ENCODE data around the gene RBMS1. TPM values are rescaled to one million over a fixed set of nuclear protein-coding genes. Genes with fewer than 3 reads are reported as not detected.
A peak's percentile ranks its signal among the peaks of the same experiment; 100 is the strongest.
"Not testable (repeated sequence)": the region's sequence is repeated elsewhere in the genome, so short reads cannot be mapped to it uniquely, and the experiment has no call there.

RBMS1 gene
- total RNA-seq, 1 donor from 2014 or later: 92.6 TPM

DNA sequence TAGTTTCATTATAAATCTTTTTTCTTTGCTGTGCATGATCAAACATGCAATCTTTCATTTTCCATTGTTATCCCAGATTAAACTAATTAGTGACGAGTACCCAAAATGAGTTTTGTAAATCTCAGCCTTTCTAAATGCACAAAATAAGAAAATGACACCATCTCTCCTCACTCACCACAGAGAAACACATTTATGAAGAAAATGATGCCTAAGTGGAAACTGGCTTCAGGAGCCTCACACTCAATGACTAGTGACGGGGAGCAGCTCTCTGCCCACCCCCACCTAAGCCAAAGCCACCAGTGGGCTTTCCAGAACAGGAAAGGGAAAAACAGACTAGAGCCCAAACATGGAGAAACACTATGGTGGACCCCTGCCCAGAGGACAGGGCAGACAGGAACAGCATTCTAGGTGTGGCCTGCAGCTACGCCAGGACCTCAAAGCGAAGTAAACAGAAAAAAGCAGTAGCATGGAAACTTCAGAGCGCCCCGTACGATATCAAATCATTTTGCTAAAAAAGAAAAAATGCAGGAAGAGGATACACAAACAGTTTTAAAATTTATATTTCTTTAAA, 113.5 kb downstream of the RBMS1 start:
- no peak for DNase-seq

DNA sequence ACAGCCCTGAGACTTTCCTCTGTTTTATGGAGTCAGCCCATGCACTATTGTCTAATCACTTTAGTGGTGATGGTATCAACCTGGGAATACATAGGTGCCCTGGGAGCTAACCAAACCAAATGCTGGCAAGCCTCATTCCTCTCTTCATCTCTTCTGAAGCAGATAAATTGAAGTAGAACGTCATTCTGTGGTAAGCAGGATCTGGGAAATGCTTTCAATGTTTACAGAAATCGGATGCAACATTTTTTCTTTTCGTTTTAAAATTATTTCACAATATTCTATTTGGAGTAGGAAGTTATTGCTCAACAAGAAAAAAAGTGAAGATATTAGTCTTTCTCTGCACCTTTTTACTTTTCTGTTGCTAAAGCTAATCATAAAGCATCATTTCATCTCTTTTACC, 114.2 kb downstream of the RBMS1 start:
- no peak for DNase-seq

DNA sequence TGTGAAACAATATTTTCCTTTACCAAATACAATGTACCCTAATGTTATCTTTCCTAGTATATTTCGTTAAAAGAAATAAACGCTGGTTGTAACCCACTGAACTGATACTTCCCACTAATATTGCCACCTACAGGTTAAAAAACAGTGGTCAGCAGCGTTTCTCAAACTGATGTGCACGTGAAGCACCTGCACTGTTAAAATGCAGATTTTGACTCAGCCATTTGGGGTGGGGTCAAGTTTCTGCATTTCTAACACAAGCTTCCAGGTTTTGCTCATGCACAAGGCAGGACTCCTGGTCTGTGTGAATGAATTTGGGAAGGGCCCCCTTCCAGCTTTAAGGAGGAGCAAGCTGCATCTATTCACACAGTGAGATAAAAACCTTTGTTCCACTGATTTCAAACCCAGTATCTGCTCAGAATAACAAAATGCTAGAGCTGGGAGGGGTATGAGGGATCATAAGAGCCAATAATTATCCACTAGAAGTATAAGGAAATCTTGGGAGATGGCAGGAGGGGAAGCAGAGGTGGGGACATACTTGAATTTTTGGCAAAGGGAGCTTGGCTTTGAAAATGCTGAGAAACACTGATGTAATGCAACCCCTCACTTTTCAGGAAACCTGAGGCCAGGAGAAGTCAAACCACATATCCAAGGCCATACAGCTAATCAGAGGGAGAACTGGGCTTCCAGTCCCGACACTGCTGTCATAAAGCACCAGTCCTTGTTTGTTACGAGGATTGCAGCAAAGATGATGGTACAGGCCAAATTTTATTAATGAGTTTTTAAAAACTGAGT, 116.2 kb downstream of the RBMS1 start:
- no peak for DNase-seq

DNA sequence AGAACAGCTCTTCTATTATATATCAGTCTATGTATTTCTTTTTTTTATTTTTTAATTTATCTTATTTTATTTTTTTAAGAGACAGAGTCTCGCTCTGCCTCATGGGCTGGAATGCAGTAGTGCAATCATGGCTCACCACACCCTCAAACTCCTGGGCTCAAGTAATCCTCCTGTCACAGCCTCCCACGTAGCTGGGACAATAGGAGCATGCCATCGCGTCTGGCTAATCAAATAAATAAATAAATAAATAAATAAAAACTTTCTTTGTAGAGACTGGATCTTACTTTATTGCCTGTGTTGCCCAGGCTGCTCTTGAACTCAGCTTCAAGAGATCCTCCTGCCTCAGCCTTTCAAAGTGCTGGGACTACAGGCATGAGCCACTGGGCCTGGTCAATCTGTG, 117.0 kb downstream of the RBMS1 start:
- DNase-seq: no peak

DNA sequence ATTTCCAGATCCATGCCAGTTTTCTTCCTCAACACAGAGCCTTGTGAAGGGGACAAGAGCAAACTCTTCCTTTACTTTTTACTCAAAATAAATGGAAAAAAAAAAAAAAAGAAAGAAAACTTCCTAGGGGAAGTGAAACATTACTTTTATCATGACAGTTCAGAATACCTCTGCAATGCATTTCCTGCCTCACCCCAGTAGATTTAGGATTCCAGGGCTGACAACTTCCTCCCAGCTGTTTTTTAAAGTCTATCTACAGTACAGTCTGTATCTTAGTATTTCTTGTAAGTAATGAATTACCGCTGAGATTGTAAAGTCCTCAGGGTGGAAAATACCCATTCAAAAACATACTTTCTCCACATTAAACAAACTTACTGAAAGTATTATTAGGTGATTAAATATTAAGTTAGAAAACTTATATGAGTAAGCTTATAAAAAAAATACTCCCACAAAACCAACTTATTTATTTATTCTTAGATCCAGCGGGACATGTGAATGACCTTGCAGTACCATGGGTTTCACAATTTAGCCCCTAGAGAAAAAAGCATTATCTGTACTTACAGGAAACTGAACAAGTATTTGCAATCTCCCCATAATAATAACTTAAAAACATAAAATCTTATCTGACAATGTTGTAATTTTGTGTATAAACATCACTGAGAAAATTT, 117.7 kb downstream of the RBMS1 start:
- DNase-seq: peak; percentile 35

DNA sequence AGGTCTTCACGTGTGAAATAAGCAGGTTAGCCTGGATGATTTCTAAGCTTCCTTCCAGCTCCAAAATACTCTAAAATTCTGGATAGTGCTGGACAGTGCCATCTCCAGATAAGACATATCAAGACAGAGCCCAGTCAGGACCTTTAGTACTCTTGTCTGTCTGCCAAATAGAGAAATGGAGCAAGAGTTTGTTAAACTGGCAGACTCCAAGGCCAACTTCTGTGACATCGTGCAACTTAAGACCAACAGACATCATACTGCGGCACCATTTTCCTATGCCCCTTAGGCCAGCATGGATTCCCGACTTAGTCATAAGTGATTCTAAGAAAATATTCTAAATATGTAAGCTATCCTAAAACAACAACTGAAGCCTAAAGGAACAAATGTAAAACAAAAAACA, 118.6 kb downstream of the RBMS1 start:
- no peak for DNase-seq

DNA sequence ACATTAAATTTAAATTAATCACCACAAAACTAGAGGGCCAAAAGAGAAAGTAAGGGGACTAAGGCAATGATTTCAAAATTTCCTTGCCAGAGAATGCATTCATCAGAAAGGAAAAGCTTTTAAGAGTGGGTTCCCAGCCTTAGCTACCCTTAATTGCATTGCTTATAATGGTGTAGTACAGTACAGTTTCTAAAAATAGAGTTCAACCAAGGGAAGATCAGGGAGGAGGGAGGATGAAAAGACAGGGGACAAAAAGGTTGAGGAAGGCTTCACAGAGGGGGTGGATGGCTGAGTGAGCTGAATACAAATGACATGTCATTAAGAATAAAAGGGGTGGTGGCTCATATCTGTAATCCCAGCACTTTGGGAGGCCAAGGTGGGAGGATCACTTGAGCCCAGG, 119.9 kb downstream of the RBMS1 start:
- no peak for DNase-seq

DNA sequence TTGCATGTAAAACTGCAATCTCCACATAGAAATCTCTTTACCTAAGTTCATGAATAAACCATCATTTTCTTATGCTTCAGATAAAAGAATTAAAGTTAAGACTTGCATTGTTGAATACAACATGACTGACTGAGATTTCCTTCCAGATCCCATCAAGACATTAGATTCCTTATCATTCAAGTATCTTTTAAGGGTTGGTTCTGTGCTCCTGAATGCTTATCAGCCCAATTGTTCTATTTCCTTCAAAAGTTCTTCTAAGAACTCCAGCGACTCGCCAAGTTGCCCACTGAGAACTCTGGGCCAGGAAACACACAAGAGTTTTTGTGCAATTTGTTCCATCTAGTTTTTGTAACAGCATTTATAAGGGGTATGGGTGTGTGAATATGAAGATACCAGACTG, 120.3 kb downstream of the RBMS1 start:
- DNase-seq: no peak

DNA sequence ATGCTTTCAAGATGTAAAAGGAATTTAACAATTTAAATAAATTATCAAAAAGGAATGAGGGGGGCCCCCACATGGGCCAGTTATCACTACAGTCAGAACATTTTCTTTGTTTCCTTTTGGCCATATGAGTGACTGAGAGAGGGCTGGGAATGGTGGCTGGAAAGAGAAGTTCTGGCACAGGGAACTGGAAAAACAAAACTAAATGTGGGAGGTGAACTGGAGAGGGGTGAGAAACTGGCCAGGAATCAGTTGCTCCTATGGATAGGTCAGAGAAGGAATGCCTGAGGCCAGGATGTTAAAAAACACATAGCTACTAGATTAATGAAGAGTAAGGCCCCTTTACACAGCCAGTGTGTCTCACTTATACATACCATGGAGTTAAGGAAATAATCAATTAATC, 121.0 kb downstream of the RBMS1 start:
- no peak for DNase-seq

DNA sequence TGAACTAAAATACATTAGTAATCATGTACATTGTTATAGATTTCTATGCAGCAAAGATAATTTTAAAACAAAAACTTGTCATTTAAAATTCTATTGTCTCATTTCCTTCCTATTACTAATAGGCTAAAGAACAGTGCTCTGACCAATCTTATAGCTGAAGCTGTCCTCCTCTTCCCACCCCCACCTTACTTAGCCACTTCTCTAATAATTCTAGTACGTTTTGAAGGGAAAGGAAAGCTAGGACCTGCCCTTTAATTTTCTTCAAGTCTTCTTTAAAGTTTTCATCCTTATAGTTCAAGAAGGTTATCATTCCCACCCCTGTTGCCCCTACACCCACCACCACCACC, 121.6 kb downstream of the RBMS1 start:
- no peak for DNase-seq

DNA sequence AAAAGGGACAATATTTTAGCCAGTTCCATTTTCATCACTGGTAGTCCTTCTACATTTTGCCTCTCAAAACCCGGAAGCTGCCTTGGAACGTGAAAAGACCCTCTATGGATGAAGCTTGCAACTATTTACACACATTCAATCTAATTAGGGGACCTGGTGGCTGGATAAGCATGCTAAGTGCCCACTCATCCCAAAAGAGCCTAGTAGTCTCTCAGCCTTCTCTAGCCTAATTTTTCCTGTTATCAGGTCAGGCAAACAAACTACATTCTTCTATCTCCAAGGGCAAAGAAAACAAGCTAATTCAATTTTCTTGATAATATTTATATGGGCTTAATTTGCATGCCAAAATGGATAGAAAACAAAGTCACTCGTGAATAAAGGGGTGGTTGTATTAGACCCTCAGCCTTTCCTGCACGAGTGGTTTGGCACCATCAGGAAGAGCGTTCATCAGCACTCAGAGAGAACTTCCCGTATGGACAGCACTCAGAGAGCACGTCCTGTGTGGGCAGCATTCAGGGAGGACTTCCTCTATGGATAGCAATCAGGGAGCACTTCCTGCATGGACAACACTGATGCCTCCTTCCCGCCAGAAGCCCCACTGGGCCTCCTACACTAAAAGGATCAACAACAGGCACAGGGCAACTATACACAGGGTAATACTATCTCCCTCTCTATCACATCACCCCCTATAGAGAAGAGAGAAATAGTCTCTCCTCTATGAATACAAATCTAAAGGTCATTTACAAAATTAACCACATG, 122.2 kb downstream of the RBMS1 start:
- no peak for DNase-seq

DNA sequence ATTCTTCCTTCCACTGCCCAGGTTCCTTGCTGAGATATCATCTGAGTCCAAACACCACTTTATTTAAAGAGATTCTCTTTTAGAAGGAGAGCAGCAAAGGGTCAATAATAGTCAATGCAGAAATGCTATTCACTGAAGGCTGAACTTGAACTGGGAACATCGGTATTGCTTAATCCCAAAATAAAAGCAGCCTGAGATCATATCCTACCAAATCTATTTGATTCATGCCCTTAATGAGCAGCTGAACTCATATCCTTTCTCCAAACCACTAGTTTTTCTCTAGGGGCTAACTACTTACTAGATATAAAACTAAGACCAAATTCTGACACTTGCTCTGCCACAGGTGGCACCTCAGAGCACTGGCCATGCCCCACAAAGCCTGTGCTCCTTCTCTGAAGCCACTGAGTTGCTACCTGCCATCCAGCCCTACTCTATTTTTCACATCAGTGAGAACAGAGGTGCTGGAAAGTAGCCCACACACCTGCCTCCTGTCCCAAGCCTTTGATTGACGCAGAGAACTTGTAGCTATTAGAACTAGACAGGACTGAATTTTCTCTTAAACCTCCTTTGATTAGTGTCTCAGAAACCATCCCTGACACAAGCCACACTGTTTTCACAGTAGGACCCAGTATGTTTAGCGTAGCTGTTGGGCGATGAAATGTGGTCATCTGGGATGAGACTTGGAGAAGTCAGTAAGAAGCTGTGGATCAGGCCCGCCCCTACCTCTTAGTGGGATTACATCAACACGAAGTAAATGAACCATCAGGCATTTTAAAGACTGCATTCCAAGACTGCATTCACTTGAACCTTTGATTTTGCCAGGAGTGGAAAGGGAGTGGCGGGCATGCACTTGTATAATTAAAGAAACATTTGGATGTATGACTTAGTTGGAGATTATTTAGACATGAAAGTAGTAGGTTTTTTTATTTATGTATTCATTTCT, 124.3 kb downstream of the RBMS1 start:
- DNase-seq: no peak

DNA sequence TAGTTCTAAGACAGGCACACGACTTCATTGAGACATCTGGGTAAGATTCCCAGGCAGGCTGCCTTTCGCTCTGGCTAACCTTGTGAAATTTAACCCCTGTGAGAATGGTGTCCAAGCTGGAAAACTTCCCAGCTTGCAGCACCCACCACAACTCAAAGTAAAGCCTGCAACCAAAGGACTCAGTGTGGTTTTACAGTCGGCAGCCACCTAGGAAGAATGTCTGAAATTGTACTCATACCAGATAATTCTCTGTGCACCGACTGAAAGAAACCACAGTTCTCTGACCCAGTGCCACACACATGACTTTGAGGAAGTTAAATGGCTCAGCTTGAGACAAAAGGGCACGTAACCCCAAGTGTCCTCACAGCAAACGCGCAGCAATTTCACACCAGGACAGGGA, 125.7 kb downstream of the RBMS1 start:
- DNase-seq: peak; percentile 59

DNA sequence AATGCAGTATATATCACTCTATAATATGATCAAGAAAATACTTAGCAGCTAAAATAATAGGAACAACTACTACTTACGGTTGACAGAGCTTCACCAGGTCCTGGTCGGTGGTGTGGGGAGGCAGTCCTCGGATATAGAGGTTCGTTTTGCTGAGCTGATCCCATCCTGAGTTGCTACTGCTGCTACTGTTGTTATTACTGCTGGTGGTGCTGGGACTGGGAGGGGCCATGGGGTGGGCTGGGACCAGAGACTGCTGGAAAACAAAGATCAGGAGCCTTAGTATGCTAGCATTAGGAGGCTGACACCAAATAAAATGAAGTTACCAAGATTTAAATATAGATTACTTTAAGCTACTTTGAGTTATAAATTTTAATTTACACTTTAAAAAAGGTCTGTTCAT, 126.5 kb downstream of the RBMS1 start:
- DNase-seq: not testable (repeated sequence)

DNA sequence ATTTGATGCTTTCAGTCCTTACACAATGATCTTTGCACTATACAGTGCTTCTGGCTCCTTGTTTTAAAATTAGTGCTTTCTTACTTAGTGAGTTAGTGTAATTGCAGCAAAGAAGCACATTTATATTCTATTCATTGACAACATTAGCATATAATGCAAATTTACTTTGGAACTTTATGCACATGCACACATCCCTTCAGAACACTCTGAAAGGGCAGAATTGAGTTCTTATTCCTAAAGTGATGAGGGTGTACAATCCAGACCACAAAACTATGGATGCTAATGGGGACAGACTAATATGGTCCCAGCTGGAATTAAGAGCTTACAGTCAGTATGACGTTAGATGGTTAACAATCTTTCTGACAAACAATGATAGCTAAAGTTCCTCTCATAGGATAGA, 127.1 kb downstream of the RBMS1 start:
- no peak for DNase-seq

DNA sequence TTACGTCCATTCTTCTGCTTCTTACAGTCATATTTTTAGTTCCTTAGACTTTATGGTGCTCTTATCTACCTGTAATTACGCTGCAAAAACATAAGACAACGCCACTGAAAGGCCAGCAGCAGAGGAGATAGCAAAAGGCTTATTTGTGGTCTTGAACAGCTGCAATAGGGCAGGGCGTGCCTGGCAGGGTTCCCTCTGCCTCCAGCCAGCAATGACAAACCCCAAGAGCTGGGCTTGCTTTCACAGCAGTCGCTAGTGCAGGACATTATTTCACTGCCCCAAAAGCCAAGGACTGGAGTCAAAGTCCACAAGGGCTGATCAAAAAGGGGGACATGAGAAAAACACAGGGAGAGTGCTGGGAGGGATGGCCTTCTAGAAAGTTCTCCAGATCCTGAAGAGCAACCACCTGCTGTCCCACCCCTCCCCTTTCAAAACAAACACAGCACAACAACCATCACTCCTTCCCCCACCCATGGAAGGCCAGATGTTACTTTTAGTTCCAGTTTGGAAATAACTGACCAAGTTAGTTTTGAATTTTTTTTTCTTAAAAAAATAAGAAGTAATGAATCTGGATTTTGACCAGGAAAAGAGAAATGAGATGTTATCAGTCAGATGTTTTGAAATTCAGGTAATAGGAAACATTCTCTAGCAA, 127.8 kb downstream of the RBMS1 start:
- peak; percentile 81 for DNase-seq

DNA sequence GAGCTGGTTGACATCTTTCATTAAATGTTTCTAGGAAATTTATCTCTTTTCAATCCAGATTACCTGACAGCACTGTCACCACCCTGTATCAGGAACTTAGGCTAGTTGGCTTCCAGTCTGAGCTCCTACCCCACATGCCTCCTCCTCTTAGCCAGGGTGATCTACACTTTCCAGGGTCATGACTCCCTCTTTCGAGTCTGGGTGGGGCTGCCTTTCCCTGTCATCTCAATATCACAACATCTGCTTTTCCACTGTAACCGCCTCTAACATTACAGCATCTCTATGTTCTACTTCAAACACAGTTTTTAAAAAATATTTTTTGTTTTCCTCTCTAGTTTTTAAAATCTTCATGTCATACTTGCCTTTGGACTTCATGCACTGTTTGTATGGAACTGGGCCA, 129.2 kb downstream of the RBMS1 start:
- DNase-seq: no peak

DNA sequence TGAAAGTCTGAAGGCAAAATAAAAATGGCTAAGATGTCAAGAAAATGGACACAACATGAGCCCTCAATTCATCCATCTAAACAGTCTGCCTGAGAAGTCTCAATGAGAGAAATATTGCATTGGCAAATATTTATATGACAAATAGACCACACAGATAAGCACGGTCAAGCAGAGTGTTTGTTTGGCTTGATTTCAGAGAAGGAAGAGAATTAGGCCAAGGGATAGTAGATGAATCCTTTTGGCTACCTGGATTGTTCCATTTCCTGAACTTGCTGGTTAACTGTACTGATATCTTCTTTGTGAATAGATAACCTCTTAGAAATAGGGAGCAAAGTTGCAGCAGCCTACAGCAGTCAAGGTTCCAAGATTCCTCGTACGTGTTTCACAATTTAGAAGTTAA, 129.6 kb downstream of the RBMS1 start:
- DNase-seq: no peak

DNA sequence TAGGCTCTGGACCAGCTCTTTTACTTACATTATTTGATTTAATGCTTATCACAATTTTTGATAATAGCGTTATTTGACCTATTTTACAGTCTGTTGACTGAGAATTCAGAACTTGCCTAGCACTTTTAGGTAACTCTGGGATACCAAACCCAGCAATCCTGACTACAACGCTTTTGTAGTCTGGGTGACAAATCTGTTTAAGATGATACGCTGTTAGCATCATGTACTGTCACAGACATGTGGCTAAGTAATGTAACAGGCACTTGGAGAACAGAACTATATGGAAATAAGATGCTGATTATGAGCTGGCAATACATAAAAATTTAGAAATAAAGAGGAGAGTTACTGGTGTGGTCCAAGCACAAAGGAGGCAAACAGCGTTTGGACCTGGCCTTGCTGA, 130.6 kb downstream of the RBMS1 start:
- no peak for DNase-seq

DNA sequence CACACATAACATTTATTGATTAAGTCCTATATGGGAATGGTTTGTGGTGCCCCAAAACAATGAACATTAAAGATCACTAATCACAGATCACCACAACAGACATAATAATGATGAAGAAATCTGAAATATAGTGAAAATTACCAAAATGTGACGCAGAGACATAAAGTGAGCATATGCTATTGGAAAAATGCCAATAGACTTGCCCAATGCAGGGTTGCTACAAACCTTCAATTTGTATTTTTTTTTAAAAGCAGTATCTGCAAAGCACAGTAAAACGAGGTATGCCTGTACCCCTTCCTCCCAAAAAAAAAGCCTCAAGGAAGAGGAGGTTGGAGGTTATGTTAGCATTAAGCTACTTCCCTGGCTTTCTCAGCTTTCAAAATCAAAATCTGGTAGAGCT, 131.1 kb downstream of the RBMS1 start:
- no peak for DNase-seq

DNA sequence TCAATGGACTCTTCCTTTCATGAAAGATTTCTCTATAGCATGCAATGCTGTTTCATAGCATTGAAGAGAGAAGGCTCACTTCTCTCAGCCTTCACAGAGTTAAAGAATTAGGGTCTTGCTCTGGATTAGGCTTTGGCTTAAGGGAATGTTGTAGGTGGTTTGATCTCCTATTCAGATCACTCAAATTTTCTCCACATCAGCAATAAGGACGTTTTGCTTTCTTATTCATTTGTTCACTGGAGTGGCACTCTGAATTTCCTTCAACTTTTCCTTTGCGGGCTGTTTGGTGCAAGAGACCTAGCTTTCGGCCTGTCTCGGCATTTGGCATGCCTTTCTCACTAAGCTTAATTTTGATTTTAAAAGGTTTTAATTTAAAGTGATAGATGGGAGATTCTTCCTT, 131.6 kb downstream of the RBMS1 start:
- no peak for DNase-seq
